Panc1 (cell line): ENCODE results near the gene PPP1CC.

Experiments used
- CTCF ChIP-seq: fragments of 450-650 bp; IDR thresholded peaks from 2 replicates; pipeline ENCODE4 v1.5.1; 2017; ENCODE audit warnings: mild to moderate bottlenecking
- POLR2AphosphoS5 ChIP-seq: IDR thresholded peaks from 2 replicates; pipeline ENCODE4 v1.6.1; 2012; ENCODE audit warnings: mild to moderate bottlenecking, low read depth, low read length, moderate library complexity
- REST ChIP-seq, 2 experiments: IDR thresholded peaks; 2 replicates each; pipeline ENCODE4 v1.6.1; 2011 to 2012; ENCODE audit warnings: low read depth in 2 of 2, control low read depth in 1 of 2, low read length in 1 of 2, mild to moderate bottlenecking in 1 of 2, moderate library complexity in 1 of 2; ENCODE audit not compliant: insufficient read depth in 1 of 2
- SIN3A ChIP-seq: IDR thresholded peaks from 2 replicates; pipeline ENCODE4 v1.6.1; 2012; ENCODE audit warnings: low read depth, mild to moderate bottlenecking, low read length, moderate library complexity, borderline replicate concordance; ENCODE audit not compliant: insufficient read depth
- TCF7L2 ChIP-seq: IDR thresholded peaks from 2 replicates; pipeline ENCODE4 v1.6.1; 2011; ENCODE audit warnings: mild to moderate bottlenecking, low read depth, low read length, inconsistent platforms

- TF ChIP-seq CTCF, result no peak
- no peak for TF ChIP-seq REST (IDR thresholded peaks at IDR 0.05; ENCODE audit: insufficient read depth in 1 of 2, low read depth in 2 of 2, low read length in 1 of 2)
- no peak for TF ChIP-seq POLR2AphosphoS5
- TF ChIP-seq TCF7L2, result no peak
- TF ChIP-seq SIN3A, result no peak
Measured at GRCh38 chr12:110776410-110776809, 33.7 kb upstream of the PPP1CC start.
